GM21576 (cell line): ENCODE data around the gene MMAB.

ENCODE experiments used
- ATAC-seq: cut with Tn5 transposase; IDR thresholded peaks from one replicate; pipeline ENCODE4 v1.9.1; 2021; ENCODE audit warnings: mild to moderate bottlenecking, moderate library complexity; ENCODE audit not compliant: unreplicated experiment

MMAB gene

DNA sequence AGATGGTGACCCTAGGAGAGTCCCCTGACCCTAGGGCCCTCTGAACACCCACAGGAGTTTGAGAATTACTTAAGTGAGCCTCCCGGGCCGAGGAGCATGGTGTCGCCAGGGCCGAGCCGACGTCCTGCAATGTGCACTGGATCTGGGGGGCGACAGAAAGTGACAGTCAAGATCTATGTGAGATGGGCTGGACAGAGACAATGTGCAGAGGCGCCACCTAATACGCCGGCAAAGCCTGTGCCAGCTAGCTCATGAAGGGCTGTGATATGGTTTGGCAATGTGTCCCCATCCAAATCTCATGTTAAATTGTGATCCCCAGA lies 11.6 kb downstream of the MMAB start:
- ATAC-seq, result no peak

DNA sequence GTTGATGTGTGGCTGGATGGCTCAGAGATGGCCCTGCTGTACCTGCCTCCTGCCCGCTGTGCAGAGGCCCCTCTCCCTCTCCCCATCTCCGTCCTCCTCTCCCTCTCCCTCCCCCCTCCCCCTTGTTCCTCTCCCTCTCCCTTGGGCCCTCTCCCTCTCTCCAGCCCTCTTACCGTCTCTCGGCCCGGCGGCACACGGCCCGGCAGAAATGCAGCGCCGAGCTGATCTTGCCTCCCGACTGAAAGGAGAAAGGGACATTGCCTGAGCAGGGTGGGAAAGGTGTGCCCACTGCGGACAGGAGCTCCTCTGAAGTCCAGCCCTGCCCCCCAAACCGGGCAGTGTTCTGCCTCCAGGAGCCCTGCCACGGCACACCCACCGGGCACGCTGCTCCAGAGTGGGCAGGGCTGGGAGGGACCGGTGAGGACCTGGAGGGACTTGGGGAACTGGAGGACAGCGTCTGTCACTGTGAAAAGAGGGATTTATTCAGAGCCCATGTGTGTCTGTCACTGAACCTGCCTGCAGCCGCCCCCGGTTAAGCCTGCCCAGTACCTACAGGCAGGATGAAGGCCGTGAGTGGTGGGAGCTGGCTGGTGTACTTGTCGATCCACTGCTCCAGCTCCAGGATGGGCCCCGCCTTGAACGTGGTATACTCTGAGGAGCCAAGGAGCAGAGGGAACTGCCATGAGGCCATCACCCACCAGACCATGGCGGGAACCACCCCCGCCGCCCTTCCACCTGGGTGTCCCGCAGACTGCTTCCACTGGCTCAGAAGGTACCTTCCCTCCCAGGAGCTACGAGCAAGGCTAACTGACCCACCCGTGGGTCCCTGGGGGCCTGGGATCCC lies 12.2 kb downstream of the MMAB start:
- no peak for ATAC-seq

DNA sequence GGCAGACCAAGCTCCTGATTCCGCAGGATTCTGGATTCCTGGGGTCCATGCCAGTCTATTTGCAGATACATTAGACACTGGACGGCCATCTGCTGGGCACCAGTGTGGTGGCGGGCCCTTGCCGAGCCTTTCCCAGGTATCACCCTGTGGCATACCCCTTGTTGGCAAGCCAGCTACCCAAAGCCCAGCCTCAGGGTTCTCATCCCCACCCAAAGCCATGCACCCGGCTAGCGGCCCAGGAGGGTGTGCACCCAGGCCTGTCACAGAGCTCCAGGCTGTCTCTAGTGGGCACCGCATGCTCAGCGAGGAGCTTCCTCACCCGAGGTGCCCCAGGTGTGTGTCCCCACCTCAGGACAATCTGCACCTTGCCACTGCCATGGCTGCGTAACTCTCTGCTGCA lies 13.7 kb downstream of the MMAB start:
- no peak for ATAC-seq

DNA sequence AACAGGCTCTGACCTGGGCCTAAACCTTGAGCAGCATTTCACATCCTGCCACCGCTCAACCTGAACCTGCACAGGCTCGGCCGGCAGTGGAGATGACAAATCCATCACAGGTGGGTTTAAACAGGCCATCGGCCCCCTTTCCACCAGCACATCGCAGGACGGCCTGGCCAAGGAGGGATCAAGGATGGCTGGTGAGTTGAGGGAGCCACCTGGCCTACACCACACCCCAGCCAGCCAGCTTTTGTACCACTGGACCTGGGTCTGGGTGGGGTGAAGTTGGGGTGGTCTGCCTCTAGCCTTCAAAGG lies 14.2 kb downstream of the MMAB start:
- no peak for ATAC-seq

DNA sequence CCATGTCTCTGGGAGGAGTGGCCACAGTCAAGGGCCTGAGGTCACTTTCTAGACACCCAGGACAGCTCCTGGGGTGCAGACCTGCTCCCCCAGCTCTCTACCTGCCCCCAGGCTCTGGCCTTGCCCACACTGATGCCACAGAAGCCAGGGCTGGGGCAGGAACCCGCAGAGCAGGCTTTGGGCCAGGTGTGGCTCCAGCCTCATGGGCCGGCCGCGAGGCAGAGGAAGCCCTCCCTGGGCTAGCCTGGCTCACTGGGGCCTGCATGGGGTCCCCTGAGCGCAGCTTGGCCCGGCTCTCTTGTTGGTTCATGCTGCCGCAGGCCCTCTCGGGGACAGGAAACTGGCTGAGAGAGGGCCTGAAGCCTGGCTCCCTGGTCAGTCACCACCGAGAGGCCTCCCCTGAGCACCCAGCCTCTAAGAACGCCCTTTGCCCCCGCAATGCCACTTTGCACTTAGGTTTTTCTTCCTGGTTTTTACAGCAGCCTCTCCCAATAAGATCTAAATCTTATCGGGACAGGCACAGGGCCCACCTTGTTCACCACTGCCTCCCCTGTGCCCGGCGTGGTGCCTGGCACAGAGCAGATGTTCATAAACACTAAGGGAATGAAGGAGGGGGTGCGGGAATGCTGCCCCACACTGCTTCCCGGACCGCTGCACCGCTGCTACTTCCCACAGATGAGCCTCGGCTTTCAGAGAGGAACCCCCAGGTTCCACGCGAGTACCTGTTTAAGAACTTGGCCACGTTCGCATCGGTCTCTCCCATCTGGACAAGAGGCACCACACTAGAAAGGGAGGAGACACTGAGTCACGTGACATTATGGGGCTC lies 14.7 kb downstream of the MMAB start:
- no peak for ATAC-seq

DNA sequence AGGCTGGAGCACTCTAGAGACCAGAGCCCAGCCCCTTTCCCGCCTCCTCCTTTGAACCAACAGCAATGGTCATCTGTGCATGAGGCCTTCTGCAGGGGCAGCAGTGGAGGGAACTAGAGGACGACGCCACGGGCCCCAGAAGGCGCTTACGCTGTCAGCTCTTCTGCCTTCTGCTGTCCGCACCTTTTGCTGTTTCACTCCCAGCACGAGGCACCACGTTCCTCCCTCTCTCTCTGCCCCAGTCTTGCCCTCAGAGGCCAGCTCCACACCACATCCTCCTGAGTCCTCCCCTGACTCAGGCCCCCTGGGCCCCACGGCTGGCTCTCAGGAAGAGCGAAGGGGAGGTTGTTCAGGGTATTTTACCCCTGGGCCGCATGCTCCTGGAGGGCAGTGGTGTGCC lies 15.5 kb downstream of the MMAB start:
- ATAC-seq, result no peak

DNA sequence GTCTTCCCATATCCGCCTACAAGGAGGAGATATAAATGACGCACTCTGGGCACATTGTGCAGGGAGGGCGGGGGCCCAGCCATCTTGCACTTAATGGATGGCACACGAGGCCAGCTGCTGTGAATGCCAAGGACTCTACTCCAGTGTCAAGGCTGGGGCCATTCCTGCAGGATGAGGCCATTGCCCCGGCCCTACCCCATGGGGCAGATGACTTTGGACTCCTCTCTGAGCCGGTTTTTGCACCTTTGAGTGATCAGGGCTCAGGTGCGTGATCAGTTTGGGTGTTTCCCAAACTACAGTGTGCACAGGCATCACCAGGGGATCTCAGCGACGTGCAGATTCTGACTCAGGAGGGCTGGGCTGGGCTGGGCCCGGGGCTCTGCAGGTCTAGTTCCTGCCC lies 16.1 kb downstream of the MMAB start:
- no peak for ATAC-seq

DNA sequence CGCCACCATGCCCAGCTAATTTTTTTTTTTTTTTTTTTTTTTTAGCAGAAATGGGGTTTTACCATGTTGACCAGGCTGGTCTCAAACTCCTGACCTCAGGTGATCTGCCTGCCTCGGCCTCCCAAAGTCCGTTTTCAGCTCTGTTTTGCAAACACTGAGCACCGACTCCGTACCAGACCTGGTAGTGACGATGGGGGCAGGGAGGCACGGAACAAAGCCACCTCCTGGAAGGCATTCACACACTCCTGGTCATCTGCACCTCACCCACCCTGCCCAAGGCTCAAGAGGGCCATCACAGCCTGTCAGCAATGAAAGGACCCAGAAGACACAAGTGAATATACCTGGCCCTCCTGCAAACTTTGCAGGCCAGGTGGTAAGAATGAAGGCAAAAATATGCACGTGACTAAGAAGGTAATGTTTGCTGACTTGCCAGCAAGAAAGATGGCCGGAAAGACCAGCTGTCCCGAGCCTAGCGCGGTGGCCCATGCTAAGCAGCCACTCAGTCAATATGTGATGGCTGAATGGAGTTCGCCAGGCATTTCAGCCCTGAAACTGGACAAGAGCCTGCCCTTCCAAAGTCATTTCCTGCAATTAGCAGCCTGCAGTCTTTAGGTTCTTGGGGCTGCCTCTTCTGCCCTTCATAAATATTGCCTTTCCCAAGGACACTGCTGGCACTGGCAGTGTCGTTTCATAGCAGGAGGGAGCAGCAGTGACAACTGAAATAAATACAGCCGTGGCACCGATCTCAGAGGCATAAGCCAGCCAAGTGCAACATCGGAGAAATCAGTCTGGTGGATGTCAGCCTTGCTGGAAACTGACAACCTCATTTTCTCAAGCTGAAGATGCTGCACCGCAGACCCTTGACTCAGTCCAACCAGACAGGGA lies 17.6 kb downstream of the MMAB start:
- ATAC-seq, result no peak

DNA sequence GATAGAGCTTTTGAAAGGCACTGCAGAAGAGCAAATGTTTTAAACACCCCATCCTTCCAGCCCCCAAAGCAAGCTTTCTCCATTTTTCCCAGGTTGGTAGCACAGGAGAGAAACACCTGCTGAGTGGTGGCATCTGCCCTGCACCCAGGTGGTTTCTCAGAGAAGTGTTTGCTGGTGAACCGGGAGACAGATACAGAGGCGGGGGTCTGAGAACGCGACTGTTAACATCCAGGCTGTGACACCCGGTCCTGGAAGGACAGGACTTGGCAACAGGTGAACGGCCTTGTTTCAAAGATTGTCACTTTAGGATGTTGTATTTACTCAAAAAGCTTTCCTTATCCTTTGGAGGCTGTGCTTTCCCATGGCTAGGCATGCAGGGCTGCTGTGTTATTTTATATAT lies 18.5 kb downstream of the MMAB start:
- no peak for ATAC-seq

DNA sequence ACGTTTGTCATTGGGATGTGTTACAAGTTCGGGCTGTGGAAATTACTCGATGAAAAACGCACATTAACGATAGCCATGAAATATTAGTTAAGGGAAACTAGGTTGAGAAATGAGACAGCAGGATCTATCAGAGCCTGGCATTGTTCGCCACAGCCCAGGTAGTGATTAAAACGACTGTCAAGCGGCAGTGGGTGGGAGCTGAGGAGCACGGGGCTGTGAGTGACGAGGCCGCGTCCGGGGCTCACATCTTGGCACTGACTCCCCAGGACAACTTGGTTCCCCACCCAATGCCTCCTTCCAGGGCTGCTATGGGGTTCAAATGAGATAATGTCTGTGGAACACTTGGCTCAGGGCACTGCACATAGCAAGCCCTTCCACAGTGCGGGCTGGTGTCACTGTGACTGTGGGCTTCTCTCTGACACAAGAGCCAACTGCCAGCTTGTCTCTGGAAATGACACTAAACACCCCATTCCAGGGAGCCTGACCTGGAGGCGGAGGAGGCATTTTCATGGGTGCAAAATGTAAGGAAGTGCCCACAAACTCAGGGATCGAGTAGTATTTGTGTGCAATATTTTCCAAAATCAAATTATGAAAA lies 19.3 kb downstream of the MMAB start:
- no peak for ATAC-seq

DNA sequence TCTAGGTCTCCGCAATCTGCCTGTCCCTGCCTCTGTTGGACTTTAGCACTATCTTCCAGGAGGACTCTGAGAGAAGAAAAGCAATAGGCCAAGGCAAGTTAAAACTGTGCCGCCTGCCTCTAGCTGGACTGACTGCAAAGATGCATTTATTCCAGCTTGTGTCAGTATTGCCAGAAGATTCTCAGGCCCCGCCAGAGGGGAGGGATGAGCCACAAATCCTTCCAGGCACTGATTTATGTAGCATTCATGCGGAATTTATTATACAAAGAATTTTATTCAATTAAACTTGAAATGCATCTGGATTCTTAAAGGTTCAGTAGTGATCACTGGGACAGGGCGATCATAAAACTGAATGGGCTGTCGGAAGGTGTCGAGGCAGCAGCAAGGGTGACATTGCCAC lies 19.8 kb downstream of the MMAB start:
- no peak for ATAC-seq

DNA sequence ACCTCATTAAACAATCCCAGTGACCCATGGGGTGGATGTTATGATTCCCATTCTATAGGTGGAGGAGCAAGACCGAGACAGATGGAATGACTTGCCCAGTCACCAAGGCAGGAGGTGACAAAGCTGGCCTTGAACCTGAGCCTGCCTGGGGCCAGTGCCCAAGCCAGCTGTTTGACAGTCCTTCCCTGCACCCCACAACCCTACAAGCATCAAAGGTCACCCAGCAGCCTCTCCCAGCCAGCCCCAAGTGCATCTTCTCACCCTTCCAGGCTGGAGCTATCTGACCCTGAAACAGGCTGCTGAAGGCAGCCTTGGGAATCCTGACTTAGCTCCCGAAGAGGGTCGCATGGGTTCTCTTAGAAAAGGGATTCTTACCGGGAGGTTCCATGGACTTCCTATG lies 20.3 kb downstream of the MMAB start:
- ATAC-seq, result no peak

DNA sequence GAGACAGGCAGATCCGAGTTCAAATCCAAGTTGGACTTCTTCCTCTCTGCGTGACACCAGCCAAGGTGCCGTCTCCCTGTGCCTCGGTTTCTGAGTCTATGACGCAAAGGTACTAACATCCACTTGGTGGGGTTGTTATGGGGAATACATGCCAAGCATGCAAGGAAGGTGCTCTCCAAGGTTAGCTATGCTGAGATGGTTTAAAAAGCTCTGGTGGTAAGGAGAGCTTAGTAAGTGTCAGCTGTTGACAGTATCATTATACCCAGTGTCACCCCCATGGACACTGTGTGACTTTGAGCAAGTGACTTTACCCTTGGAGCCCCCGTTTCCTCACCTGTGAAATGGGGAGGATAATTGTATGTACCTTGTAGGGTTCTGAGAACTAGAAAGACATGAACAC lies 22.2 kb downstream of the MMAB start:
- no peak for ATAC-seq

DNA sequence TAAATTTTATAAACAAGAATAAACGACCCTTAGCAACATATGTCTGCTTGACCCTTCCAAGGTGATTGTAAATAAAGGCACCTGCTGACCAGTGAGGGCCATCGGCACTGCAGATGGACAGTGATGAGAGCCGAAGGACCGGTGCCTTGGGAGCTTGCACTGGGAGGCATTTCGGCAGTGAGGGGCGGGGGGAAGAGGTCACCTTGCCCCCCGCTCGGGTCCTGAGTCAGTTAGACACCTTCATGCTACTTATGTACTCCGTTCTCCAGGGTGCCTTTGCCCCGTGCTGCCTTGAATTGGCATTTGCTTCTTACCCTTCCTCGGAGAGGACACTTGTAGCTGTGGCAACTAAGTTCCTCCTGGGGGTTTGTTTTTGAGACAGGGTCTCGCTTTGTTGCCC lies 23.0 kb downstream of the MMAB start:
- ATAC-seq, result no peak

DNA sequence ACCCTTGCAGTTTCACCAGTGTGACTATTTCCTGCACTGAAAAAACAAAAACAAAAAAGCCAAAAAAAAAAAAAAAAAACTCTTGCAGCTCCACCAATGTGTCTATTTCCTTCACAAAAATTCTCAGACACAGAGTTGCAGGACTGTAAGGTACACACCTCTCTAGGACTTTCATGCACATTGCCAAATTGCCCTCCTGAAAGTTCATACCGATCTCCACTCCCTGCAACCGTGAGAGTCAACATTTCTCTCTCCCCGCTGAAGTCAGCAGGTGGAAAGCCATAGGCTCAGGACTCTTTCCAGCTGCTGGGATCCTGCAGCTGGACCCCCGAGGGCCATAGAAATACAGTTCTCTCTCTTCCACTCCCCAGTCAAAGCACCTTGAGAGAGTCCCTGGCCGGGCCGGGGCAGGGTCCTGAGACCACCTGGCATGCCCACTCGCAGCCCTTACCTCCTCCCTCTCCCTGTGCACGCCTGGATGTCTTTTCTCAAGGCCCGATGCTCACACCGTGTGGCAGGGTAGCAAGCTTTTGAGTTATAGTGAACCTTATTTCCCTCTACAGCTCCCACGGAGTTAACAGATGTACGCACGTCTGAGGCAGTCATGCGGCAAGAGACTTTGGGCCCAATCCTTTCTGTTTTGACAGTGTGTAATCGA lies 23.6 kb downstream of the MMAB start:
- ATAC-seq, result no peak

DNA sequence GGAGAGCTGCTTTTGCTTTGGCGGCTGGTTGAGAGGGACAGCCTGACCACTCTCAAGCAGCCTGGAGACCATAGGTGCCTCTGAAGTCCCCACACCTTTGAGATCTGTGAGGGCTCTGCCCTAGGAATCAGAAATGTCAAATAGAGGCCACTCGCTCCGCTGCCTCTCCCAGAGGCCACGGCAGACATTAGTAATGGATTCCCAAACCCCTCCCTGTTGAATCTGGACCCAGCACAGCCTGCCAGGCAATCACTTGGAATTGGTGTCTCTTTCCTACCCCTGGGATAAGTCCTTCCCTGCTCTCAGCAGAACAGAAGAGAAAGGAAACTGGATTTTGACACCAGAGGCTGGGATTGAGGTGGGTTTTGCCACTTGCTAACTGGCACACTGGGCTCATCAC lies 25.0 kb downstream of the MMAB start:
- no peak for ATAC-seq

DNA sequence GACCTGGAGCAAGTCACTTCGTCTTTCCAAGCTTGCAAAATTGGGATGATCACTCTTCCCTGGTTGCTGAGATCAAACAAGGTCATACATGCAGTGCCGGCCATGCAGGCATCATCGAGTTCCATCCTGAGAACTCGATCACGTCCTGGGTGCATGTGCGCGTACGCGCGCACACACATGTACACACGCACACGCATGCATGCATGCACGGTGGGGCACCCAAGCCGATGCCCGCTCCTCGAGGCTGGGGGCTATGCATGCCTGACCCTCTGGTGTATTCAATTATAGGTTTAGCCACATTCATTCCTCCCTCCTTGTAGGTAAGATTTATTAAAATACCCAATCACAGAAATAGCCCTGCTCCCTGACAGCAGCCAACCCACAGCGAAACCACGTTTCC lies 26.0 kb downstream of the MMAB start:
- no peak for ATAC-seq

DNA sequence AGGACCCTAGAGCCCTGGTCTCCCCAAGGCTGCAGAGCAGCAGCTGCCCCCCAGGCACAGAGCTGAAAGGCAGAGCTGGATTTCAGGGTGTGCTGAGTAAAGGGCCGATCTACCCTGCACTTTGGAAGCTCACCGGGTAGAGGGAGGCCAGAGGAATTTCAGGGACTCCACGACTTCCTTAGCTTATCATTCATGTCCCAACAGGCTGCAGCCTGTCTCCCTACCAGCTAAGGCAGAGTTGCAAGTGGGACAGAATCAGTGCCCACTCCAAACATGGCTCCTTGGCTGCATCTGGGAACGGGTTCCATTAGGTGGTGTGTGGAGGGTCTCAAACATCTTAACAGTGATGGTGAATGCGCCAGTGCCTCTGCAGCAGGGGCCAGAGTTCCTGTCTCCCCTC lies 27.5 kb downstream of the MMAB start:
- no peak for ATAC-seq

DNA sequence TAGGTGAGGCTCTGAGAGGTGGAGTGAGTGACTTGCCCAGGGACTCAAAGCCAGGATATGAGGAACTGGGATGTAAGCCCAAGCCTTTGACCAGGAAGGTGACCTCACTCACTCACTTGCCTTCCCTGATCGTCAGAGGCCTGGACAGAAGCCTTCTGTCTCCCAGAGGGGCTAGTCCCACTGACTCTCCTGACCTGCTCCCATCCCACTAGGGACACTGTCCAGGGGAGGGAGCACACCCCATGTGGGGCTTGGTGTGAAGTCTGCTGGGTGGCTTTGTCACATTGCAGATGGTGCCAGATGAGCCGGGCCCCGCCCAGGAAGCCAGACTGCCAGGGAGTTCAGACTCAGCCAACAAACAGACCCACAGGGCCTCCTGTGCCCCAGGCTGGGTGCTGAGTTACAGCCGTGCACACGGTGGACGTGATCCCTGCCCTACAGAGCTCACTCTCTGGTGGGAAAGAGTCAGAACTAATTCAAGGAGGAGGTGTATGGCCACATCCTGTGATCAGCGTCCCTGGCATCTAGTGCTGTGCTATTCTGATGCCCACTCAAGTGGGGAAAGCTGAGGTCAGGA lies 28.3 kb downstream of the MMAB start:
- no peak for ATAC-seq

DNA sequence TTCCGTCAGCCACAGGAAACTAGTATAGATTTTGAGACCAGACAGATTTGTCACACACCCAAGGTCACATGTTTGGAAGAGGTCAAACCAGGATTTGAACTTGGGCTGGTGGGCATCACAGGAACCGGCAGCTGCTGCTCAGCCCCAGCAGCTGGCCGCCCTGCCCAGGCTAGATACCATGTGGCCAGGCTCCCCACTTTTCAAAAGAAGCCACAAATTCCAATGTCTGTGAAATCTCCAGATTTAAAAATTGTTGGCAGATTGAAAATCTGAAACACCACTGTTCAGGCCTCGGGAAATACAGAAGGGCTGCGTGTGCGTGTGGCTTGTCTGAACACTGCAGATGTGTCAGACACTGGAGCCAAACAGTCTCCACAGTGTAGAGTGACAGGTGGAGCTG lies 30.4 kb downstream of the MMAB start:
- no peak for ATAC-seq
